Fibroblast of gingiva (primary cell): ENCODE data around the gene FSTL4.

Experiments
- DNase-seq: peaks from one replicate; pipeline ENCODE4 v3.0.0-alpha.2; 2011; ENCODE audit warnings: low read depth

Gene FSTL4

DNA sequence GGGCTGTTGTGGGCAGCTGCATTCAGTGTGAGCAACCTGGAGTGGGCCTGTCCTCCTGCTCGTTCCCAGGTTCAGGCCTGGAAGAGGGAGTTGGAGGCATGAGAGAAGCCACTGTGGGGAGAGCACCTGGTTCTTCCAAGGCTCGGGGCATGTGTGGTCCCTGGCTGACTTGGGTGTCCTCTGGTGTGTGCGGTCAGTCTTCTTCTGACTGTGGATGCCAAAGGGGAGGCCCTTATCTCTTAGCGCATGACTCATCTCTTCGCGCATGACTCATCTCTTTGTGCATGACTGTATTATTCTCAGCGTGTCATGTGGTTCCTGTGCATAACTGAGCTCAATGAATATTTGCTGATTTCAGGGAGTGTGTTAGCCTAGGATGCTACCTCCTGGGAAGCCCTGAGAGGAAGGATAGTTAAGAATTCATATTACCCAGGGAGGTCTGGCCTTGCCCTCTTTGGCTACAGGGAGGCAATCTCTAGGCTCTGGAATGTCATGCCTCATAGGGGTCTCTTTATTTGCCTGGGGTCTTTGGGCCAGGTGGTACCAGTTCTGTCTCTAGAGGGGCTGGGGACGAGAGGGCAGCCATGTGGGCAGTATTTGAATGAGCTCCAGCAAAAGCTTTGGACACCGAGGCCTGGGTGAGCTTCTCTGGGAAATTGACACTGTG is 371.8 kb downstream of the FSTL4 start:
- DNase-seq: peak; percentile 42

DNA sequence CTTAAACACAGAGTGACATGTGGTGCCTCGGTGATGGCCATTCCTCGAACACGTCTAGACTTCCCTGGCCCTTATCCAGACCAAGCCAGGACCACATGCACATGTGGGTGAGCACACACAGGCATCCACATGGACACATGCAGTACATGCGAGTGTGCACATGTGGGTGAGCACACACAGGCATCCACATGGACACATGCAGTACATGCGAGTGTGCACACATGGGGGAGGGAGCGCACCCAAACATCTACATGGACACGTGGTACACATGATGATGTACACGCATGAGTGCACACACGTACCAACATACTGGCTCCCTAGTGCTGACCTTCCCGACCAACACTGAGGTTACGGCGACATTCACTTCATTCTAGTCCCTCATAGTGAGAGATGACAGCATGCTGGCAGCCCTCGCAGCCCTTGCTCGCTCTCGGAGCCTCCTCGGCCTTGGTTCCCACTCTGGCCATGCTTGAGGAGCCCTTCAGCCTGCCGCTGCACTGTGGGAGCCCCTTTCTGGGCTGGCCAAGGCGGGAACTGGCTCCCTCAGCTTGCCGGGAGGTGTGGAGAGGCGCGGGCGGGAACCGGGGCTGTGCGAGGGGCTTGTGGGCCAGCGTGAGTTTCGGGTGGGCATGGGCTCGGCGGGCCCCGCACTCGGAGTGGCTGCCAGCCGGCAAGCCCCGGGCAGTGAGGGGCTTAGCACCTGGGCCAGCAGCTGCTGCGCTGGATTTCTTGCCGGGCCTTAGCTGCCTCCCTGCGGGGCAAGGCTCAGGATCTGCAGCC is 373.7 kb downstream of the FSTL4 start:
- DNase-seq: no peak

- no peak for DNase-seq
Observed at GRCh38 chr5:133236976-133237375, 375.4 kb downstream of the FSTL4 start.

DNA sequence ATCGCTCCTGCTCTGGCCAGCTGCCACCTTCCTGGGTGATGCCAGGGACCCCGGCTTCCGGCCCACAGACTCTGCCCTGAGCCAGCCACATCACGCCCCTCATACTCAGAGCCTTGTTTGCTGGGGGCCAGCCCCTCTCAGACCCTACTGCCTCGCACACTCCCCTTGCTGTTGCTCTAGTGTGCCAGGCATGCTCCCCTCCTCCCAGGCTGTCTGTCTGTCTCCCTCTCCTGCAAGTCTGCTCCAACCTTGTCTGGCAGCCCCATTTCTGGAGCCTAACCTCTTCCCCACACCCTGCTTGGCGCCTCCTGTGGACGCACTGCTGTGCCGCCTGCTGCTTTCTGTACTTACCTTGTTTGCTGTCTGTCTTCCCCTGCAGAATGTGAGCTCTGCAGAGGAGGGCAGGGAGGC is 375.8 kb downstream of the FSTL4 start:
- no peak for DNase-seq

GRCh38 chr5:133235696-133236426 is 376.5 kb downstream of the FSTL4 start:
- DNase-seq: no peak

DNA sequence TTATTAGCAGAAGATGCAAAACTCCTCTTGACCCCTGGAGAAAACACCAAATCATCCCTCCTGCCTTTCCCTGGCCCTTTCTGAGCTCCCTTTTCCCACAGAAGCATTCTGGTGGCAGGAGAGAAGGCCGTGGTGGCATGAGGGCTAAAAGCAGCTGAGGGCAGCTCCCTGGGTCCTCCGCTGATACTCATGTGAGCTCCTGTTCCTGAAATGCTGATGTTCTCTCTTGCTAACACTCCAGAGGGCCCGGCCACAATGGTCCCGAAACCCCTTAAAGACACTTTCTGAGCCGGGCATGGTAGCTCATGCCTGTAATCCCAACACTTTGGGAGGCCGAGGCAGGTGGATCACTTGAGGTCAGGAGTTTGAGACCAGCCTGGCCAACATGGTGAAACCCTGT is 377.4 kb downstream of the FSTL4 start:
- DNase-seq: no peak

DNA sequence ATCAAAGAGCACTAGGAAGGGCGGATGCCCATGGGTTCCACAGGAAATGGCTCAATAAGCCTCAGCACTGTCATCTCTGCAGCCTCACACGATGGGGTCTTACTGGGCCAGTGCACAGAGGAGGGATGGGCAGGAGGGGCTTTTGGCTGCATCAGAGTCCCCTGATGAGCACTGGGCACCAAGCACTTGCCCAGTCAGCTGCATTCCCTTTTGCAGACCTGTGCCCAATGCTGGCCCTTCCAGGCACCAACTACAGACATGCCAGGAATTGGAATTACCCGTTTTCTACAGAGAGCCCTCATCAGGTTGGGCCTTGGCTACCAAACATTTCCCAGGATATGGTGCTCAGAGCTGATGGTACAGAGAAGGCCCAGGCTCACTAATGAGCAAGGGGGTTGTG is 378.1 kb downstream of the FSTL4 start:
- no peak for DNase-seq

GRCh38 chr5:133233616-133234015 is 378.7 kb downstream of the FSTL4 start:
- no peak for DNase-seq

DNA sequence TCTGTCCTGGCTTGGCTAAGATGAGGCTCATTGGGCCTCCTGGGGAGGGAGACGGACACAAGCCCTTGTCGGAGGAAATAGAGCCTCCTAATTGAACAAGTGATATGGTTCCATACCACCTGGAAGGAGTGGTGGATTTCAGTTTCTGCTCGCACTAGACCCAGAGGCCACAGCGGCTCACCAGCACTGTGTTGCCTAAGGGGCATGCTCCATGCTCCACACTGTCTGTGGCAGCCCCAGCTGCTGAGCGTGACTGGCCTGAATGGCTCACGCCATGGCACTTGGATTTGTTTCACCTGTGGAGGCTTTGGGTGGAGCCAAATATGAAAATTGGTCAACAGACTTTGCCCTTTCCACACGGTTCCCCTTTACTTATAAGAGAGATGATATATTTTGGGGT is 379.4 kb downstream of the FSTL4 start:
- DNase-seq: no peak

DNA sequence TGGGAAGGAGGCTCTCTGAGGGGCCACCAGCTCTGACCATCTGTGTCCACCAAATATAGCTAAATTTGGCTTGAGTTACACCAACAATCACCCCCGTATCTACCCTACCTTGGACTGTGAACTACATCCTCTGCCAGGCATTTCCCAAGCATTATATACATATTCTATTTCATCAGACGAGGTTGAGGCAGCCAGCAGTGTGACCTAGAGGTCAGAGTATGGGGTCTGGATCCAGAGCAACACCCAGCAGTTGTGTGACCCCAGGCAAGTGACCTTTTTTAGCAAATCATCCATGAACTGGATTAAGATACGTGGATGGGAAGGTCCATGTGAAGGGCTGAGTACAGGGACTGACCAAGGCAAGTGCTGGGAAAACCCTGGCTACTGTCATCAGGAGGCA is 379.9 kb downstream of the FSTL4 start:
- no peak for DNase-seq

DNA sequence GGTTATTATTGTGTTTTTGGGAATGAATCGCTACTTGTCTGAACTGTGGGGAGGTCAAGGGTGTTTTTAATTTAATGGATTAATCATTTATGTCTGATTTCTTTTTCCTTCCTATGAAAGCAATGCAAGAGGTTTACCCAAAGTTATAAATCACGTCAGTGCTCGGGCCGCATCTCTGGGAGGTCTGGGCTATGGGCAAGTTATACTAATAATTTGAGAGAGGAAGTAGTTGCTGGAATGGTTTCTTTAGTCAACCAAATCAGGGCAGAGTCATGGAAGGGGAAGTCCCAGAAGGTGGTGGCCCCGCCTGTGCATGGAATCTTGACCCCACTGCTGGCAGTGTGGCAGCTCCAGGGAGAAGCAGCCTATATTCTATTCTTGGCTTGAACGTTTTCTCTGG is 380.3 kb downstream of the FSTL4 start:
- no peak for DNase-seq

- no peak for DNase-seq
Observed at GRCh38 chr5:133230823-133231578, 381.3 kb downstream of the FSTL4 start.

GRCh38 chr5:133229931-133230664 is 382.2 kb downstream of the FSTL4 start:
- no peak for DNase-seq

DNA sequence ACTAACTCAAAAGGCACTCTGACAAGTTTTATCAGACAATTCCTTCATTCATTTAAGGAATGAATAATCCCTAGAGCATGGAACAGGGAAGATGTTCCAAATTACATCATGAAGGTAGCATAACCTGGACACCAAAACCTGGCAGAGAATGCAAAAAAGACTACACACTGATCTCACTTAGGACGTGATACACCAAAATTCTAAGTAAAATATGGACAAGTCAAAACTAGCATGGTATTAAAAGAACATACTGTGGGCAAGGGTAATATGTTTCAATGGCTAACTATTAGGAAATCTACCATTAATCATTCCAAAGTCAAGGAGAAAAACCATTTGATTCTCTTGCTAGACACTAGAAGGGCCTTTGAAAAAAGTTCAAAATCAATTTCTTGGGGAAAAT is 384.0 kb downstream of the FSTL4 start:
- no peak for DNase-seq

- no peak for DNase-seq
Observed at GRCh38 chr5:133227897-133228296, 384.4 kb downstream of the FSTL4 start.

GRCh38 chr5:133227082-133227481 is 385.3 kb downstream of the FSTL4 start:
- no peak for DNase-seq

DNA sequence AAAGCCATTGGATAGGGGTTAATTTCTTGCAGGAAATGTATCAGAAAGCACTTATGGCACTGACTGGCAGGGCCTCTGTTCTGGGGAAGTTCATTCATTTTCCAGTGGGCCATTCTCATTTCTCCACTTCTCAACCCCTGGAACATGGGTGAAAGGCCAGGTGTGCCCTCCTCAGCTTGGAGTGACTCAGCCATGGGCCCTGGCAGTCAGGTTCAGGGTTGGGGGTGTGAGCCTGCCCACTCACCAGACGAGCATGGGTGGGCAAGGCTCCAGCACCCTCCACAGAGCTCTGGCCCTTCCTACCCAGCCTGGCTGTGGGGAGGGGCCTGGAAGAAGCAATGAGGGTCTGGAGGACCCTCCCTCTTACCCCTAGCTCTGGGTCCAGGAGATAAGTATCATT is 386.2 kb downstream of the FSTL4 start:
- no peak for DNase-seq

DNA sequence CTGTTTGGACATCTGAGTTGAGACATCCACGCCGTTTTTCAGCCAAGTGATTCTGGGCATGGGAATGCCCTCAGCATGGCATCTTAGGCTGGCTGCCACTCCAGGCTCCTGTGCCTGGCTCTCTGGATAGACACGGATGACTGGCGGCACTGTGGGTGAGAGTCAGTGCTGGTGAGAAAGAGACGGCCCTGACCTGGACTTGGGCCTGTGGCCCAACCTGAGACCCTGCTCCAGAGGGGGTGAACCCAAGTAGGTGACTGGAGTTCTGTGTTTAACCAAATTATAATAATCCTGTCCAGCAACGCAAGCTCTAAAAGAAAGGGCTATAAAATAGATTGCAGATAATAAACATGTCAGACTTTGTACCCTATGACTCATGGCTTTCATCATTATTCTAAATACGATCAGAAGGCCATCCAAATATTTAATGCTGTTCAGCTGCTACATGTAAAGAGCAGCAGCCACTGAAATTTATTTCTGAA is 386.6 kb downstream of the FSTL4 start:
- no peak for DNase-seq

- DNase-seq: no peak
Observed at GRCh38 chr5:133222979-133223378, 389.4 kb downstream of the FSTL4 start.

DNA sequence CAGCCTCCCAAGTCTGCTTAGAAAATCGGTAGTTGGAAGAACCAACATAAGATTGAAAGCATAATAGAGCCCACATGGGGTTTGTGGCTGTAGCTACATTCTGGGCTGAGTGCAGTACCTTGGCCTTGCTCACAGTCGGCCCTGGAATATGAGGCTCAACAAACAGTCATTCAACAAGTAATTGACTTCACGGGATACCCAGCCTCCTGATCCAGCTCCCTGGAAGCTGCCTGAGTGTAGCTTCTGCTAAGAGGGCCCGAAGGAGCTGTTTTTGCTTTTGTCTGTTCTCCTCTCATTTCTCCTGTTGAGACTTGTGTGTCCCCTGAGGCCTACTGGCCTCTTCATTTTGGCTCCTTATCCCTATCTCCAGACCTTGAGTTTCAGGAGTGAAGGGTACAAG is 389.8 kb downstream of the FSTL4 start:
- DNase-seq: no peak

- no peak for DNase-seq
Observed at GRCh38 chr5:133222040-133222439, 390.3 kb downstream of the FSTL4 start.
